ENCODE results near the gene FIGLA. TPM values are rescaled to one million over a fixed set of nuclear protein-coding genes. Genes with fewer than 3 reads are reported as not detected.

FIGLA gene
- total and polyA plus RNA-seq, 2 of the 8 experiments (the other 6 are each of a cell fraction or from before 2014, with no cell fraction given), result not detected

DNA sequence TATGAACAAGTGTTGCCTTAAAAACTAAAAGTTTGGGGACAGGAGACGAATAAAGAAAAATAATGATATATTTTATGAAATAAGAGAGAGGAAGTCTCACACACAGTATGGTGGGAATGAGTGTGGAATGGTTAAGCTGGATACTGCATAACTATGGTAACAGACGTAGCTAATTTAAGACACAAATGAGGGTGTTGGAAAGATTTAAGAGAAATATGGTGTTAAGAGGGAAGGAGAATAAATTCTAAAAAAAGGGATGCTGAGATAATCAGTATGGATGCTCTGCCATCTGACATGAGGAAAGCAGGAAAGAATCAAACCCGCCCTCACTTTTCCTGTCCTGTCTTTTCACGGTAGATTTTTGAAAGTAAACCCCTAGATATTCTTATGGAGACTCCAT is 33.1 kb downstream of the FIGLA start:
- no peak for FAIRE-seq
- no peak overlapping the region for H2BK120ac ChIP-seq (replicated peaks; ENCODE audit: low read depth, low read length)
- 0 out of 2 replicates have a peak, but pooled peaks cover 2% of the 10 kb centered on the region for H3K23me2 ChIP-seq (ENCODE audit: low read depth, low read length)
- H2BK12ac ChIP-seq (ENCODE audit: low read depth, low read length), result no peak overlapping the region
- no peaks in the 10 kb centered on the region for H3K27me3 ChIP-seq (replicated peaks in 1 of 4; ENCODE audit: control insufficient read depth in 3 of 4, extremely low read depth in 1 of 4, insufficient read depth in 3 of 4, low read length in 3 of 4)
- WGBS, 2 experiments (ENCODE audit: extremely low coverage in 1 of 2, insufficient coverage in 1 of 2, insufficient read length in 1 of 2, insufficient replicate concordance in 2 of 2, low coverage in 1 of 2, low lambda C conversion rate in 2 of 2, missing lambda C conversion rate in 1 of 2), result 92 to 100% methylated on average over 1 to 4 of the region's 4 CpGs
- no peak overlapping the region for H3K56ac ChIP-seq (replicated peaks; ENCODE audit: insufficient read length, low read depth, low read length)
- ChIA-PET POLR2A (ENCODE audit: partially characterized antibody) (interaction anchor here (1.2 to 1.6 kb wide), 2 partner anchors 11 to 71 kb away, joined by 4 to 5 read pairs; partner anchors contain the start of gene ADD2), CTCF (ENCODE audit: partially characterized antibody) (interaction anchor here (0.7 kb wide), 1 partner anchor 95 kb away, joined by 3 read pairs; no protein-coding TSS in a partner anchor)
- H3K23ac ChIP-seq (ENCODE audit: insufficient read length), result no peak overlapping the region
- H3K79me2 ChIP-seq (ENCODE audit: control insufficient read depth in 1 of 2, insufficient read depth in 2 of 2, low read length in 2 of 2), result peaks cover 28 to 97% of the 10 kb centered on the region in 2 experiments
- H3K9ac ChIP-seq (replicated peaks in 1 of 4; ENCODE audit: extremely low read depth in 1 of 4, low read depth in 3 of 4, low read length in 3 of 4), result no peak overlapping the region
- H3K4ac ChIP-seq (replicated peaks; ENCODE audit: insufficient read length, low read depth, low read length), result no peak overlapping the region
- peaks cover 18 to 34% of the 10 kb centered on the region in 2 experiments for H4K20me1 ChIP-seq (replicated peaks in 1 of 2; ENCODE audit: control insufficient read depth in 1 of 2, insufficient read depth in 2 of 2, low read length in 2 of 2)
- H3K14ac ChIP-seq (ENCODE audit: insufficient read length), result no peak overlapping the region
- H3K4me1 ChIP-seq (replicated peaks in 1 of 4; ENCODE audit: control insufficient read depth in 3 of 4, insufficient read depth in 4 of 4, low read length in 3 of 4), result peaks cover 0 to 15% (median 6%) of the 10 kb centered on the region in 4 experiments; a peak in 6 of 7 replicates
- no peak overlapping the region for H2BK15ac ChIP-seq (ENCODE audit: low read length)
- DNase-seq (ENCODE audit: low read depth in 1 of 2, low spot score in 2 of 2), result no peak
- H2BK20ac ChIP-seq (ENCODE audit: low read length), result no peak overlapping the region
- H4K8ac ChIP-seq (ENCODE audit: extremely low read depth, insufficient read depth, low read length), result no peak overlapping the region
- H3K18ac ChIP-seq (ENCODE audit: extremely low read depth, low read length), result no peak overlapping the region
- H2BK5ac ChIP-seq (ENCODE audit: low read depth, low read length), result no peak overlapping the region
- H3K79me1 ChIP-seq (ENCODE audit: low read depth, low read length), result peaks cover 13% of the 10 kb centered on the region
- no peak overlapping the region for H3K27ac ChIP-seq (ENCODE audit: low read depth, low read length)
- no peak overlapping the region for H3K4me2 ChIP-seq (ENCODE audit: insufficient read depth in 1 of 2, low read depth in 2 of 2, low read length in 2 of 2)
- no peaks in the 10 kb centered on the region for H3K9me3 ChIP-seq (ENCODE audit: insufficient read depth in 2 of 2, low read depth in 1 of 2, low read length in 1 of 2)
- H2AK5ac ChIP-seq (ENCODE audit: low read depth, low read length), result no peak overlapping the region
- no peak overlapping the region for H4K5ac ChIP-seq (ENCODE audit: insufficient read length, low read depth, low read length)
- no peak overlapping the region for H4K91ac ChIP-seq (replicated peaks; ENCODE audit: insufficient read length, low read length)
- no peak overlapping the region for H3K4me3 ChIP-seq (ENCODE audit: extremely low read depth in 1 of 4, insufficient read depth in 2 of 4, low read depth in 3 of 4, low read length in 4 of 4)
- TF ChIP-seq HDAC6 (IDR thresholded peaks at IDR 0.05; ENCODE audit: low read depth, low read length), result no peak
- TF ChIP-seq TAF7 (optimal IDR thresholded peaks at IDR 0.05; ENCODE audit: borderline replicate concordance, low read depth, low read length), result no peak
- no peak for TF ChIP-seq SAP30 (IDR thresholded peaks at IDR 0.05; ENCODE audit: insufficient read depth, insufficient replicate concordance, low read length)
- TF ChIP-seq SIX5 (IDR thresholded peaks at IDR 0.05; ENCODE audit: low read depth, low read length), result no peak
- no peak for TF ChIP-seq EZH2 (IDR thresholded peaks at IDR 0.05; ENCODE audit: low read depth, low read length, severe bottlenecking)
- no peak for TF ChIP-seq SP1 (IDR thresholded peaks at IDR 0.05; ENCODE audit: low read depth, low read length)
- no peak for TF ChIP-seq RNF2 (IDR thresholded peaks at IDR 0.05; ENCODE audit: borderline replicate concordance, low read depth, low read length, missing control alignments, poor library complexity, severe bottlenecking)
- no peak for TF ChIP-seq BRCA1 (IDR thresholded peaks at IDR 0.05; ENCODE audit: low read depth, low read length)
- TF ChIP-seq, protein P1, sequence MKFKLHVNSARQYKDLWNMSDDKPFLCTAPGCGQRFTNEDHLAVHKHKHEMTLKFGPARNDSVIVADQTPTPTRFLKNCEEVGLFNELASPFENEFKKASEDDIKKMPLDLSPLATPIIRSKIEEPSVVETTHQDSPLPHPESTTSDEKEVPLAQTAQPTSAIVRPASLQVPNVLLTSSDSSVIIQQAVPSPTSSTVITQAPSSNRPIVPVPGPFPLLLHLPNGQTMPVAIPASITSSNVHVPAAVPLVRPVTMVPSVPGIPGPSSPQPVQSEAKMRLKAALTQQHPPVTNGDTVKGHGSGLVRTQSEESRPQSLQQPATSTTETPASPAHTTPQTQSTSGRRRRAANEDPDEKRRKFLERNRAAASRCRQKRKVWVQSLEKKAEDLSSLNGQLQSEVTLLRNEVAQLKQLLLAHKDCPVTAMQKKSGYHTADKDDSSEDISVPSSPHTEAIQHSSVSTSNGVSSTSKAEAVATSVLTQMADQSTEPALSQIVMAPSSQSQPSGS (IDR thresholded peaks at IDR 0.05; ENCODE audit: low read length), result no peak
- TF ChIP-seq, protein P2, sequence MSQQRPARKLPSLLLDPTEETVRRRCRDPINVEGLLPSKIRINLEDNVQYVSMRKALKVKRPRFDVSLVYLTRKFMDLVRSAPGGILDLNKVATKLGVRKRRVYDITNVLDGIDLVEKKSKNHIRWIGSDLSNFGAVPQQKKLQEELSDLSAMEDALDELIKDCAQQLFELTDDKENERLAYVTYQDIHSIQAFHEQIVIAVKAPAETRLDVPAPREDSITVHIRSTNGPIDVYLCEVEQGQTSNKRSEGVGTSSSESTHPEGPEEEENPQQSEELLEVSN (IDR thresholded peaks at IDR 0.05), result no peak
- TF ChIP-seq KDM1A (IDR thresholded peaks at IDR 0.05; ENCODE audit: borderline replicate concordance, low read length), result no peak
- H3K36me3 ChIP-seq (ENCODE audit: control insufficient read depth in 2 of 4, insufficient read depth in 4 of 4, low read length in 3 of 4), result no peaks in the 10 kb centered on the region
- no peak overlapping the region for H2AFZ ChIP-seq (ENCODE audit: low read length)
